HG03175 (cell line): ENCODE data around the gene PAK3.

ENCODE experiments used
- ATAC-seq: cut with Tn5 transposase; IDR thresholded peaks from one replicate; pipeline ENCODE4 v1.9.1; 2021; ENCODE audit warnings: mild to moderate bottlenecking, moderate library complexity; ENCODE audit not compliant: unreplicated experiment

The PAK3 gene

GRCh38 chrX:111259559-111259958 lies 163.6 kb downstream of the PAK3 start:
- ATAC-seq: no peak

DNA sequence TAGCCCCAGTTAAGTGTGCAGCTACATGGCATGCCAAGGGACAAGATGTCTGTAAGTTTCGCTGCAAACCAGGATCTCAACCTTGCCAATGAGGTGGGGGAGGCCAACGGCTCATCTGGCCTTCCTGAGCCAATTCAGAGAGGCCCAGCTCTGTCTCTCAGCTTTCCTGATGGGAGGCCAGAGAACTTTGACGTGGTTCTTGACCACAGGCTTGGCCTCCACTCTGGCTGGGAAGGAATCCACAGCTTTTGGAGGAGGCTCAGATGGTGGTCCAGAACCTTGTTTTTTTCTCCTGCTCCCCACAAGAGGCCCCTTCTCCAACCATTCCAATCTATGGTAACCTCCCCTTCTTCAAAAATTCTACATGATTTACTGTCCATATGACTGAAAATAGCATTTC lies 164.5 kb downstream of the PAK3 start:
- no peak for ATAC-seq

DNA sequence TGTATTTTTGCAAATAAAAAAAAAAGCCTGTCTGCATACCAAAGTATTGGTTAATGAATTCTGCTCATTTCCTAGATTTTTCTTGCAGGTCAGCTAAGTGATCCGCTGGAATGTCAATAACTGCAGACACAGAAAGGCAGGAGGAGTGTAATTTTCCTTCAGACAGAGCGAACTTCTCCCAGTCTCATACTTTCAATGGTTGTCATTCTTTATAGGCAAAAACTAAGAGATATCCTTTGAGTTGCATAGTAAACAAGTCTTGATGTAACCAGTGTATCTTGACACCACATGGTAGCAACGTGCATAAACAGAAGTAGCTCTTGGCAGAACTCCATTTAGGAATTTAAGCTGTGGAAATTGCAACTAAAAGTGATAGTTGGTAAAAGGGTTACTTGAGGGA lies 166.1 kb downstream of the PAK3 start:
- ATAC-seq: no peak

- no peak for ATAC-seq
These were observed 168.4 kb downstream of the PAK3 start for GRCh38 chrX:111264385-111264784.

GRCh38 chrX:111265486-111265885 lies 169.5 kb downstream of the PAK3 start:
- ATAC-seq: no peak

- no peak for ATAC-seq
These were observed 172.5 kb downstream of the PAK3 start for GRCh38 chrX:111268506-111268905.

DNA sequence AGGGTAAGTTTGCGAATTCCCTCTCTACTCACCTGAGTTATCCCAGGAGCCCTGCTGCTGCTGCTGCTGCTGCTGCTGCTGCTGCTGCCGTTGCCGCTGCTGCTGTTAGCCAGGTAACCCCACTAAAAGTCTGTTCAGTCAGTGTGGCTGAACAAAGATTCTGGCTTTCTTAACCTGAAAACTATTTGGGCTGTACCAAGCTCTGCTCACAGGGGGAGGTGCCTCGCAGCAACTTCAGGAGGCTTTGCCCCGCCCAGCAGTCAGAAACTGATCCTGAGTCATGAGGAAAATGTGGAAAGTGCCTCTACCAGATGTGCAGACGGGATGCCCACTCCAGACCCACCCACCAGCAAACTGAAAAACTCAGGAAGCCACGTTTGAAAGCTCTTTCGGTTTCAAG lies 174.3 kb downstream of the PAK3 start, which contains the start of gene CAPN6:
CAPN6 (minus strand) TSS at position 145 of the 400 bp plus-strand sequence. CDS start 6,547 bp downstream, outside the sequence.
- ATAC-seq: no peak
